HCT116 (cell line): ENCODE data around the gene ADPRS. TPM values are rescaled to one million over a fixed set of nuclear protein-coding genes. Genes with fewer than 3 reads are reported as not detected.

ENCODE experiments used
- ATAC-seq: fragments of 200-7000 bp; cut with Tn5 transposase; 2 replicates; pipeline ENCODE4 v1.9.1; 2020; ENCODE audit warnings: mild to moderate bottlenecking, moderate library complexity
- BruUV-seq: library from RNA; stranded (reverse); fragments of 400-500 nt; replicated peaks from 2 replicates; lab custom pipeline; 2021; lab: Mats Ljungman, UMichigan
- CTCF ChIA-PET: fragments of 300-600 bp; sonication (Branson Sonifier 250); formaldehyde crosslinking; loops from one replicate; lab custom pipeline; 2021; ENCODE audit warnings: antibody characterized with exemption; lab: Charles Lee
- POLR2A ChIA-PET: fragments of 300-600, 350-600 bp; sonication (Branson Sonifier 250); formaldehyde crosslinking; loops from one replicate; lab custom pipeline; 2021; ENCODE audit warnings: antibody characterized with exemption; lab: Charles Lee
- RAD21 ChIA-PET, 2 experiments: fragments of 300-600 bp; sonication (Branson Sonifier 250); formaldehyde crosslinking; loops; one replicate each; lab custom pipeline; 2023; ENCODE audit warnings: low total read pairs in 2 of 2; ENCODE audit not compliant: uncharacterized antibody in 2 of 2, unreplicated experiment in 2 of 2, low non-redundant PET in 1 of 2; lab: Charles Lee
- DNase-seq: peaks from one replicate; pipeline ENCODE4 v3.0.0-alpha.2; 2010; ENCODE audit warnings: low read depth, low spot score
- H2AFZ ChIP-seq: fragments of 200-600 bp; shearing (Covaris generic), sonication (generic); 2 replicates; pipeline ENCODE4 v1.6.1; 2017; ENCODE audit warnings: low read depth, mixed run types, mixed read lengths, antibody characterized with exemption, low read length; ENCODE audit not compliant: poor library complexity, severe bottlenecking
- H3K27ac ChIP-seq: 2 replicates; pipeline ENCODE4 v1.5.1; 2012; ENCODE audit warnings: low read depth, low read length
- H3K27me3 ChIP-seq: fragments of 200-600 bp; sonication (generic); 2 replicates; pipeline ENCODE4 v1.6.1; 2016; ENCODE audit warnings: mixed run types, low read length, mixed read lengths; ENCODE audit not compliant: insufficient read depth
- H3K36me3 ChIP-seq, 2 experiments: fragments of 200-500 bp in 1 of 2; fragments of 200-600 bp in 1 of 2; sonication (Bioruptor generic) in 1 of 2; sonication (generic) in 1 of 2; 2 replicates each; pipeline versions ENCODE4 v1.5.1 to v1.6.1; 2014 to 2016; ENCODE audit warnings: low read length in 2 of 2, inconsistent platforms in 1 of 2, mixed read lengths in 1 of 2, mixed run types in 1 of 2; ENCODE audit not compliant: insufficient read depth in 2 of 2, control insufficient read depth in 1 of 2
- H3K4me1 ChIP-seq, 2 experiments: fragments of 200-600 bp in 1 of 2; sonication (generic) in 1 of 2; 2 replicates each; pipeline versions ENCODE4 v1.5.1 to v1.6.1; 2012 to 2017; ENCODE audit warnings: low read length in 2 of 2, inconsistent platforms in 1 of 2, mild to moderate bottlenecking in 1 of 2, mixed read lengths in 1 of 2, mixed run types in 1 of 2, moderate library complexity in 1 of 2; ENCODE audit not compliant: insufficient read depth in 2 of 2, control insufficient read depth in 1 of 2
- H3K4me2 ChIP-seq: fragments of 200-600 bp; sonication (generic); 2 replicates; pipeline ENCODE4 v1.6.1; 2017; ENCODE audit warnings: mixed run types, low read length, mixed read lengths
- H3K4me3 ChIP-seq, 2 experiments: fragments of 200-600 bp in 1 of 2; sonication (generic) in 1 of 2; replicated peaks in 1 of 2; 2 replicates each; pipeline ENCODE4 v1.5.1; 2011 to 2016; ENCODE audit warnings: low read length in 2 of 2, control low read depth in 1 of 2, low read depth in 1 of 2, mild to moderate bottlenecking in 1 of 2, mixed read lengths in 1 of 2, mixed run types in 1 of 2
- H3K79me2 ChIP-seq: fragments of 200-600 bp; sonication (generic); 2 replicates; pipeline ENCODE4 v1.6.1; 2017; ENCODE audit warnings: mild to moderate bottlenecking, mixed run types, low read length, moderate library complexity, mixed read lengths; ENCODE audit not compliant: insufficient read depth
- H3K9ac ChIP-seq: fragments of 200-600 bp; sonication (generic); 2 replicates; pipeline ENCODE4 v1.6.1; 2016; ENCODE audit warnings: low read length, mixed read lengths
- H3K9me2 ChIP-seq: fragments of 200-600 bp; sonication (generic), shearing (Covaris generic); 2 replicates; pipeline ENCODE4 v1.6.1; 2017; ENCODE audit warnings: mixed run types, mild to moderate bottlenecking, moderate library complexity; ENCODE audit not compliant: insufficient read depth
- H3K9me3 ChIP-seq, 2 experiments: fragments of 200-500 bp in 1 of 2; fragments of 200-600 bp in 1 of 2; sonication (Bioruptor generic) in 1 of 2; sonication (generic) in 1 of 2; 2 replicates each; pipeline ENCODE4 v1.6.1; 2014 to 2017; ENCODE audit warnings: low read length in 2 of 2, mixed read lengths in 2 of 2, inconsistent platforms in 1 of 2, low read depth in 1 of 2, mild to moderate bottlenecking in 1 of 2, mixed run types in 1 of 2, moderate library complexity in 1 of 2; ENCODE audit not compliant: control insufficient read depth in 1 of 2, insufficient read depth in 1 of 2
- H4K20me1 ChIP-seq: fragments of 200-600 bp; sonication (generic), shearing (Covaris generic); 2 replicates; pipeline ENCODE4 v1.6.1; 2017; ENCODE audit warnings: mixed run types, mild to moderate bottlenecking, moderate library complexity; ENCODE audit not compliant: insufficient read depth
- ATF3 ChIP-seq: IDR thresholded peaks from 2 replicates; pipeline ENCODE4 v1.6.1; 2012
- CTCF ChIP-seq, 3 experiments: fragments of 200-600 bp in 1 of 3; sonication (generic) in 1 of 3; IDR thresholded peaks in 2 of 3; conservative IDR thresholded peaks in 1 of 3; 2 replicates each; pipeline ENCODE4 v1.5.1; 2012 to 2017; ENCODE audit warnings: low read depth in 2 of 3, low read length in 2 of 3, antibody characterized with exemption in 1 of 3, borderline replicate concordance in 1 of 3, control low read depth in 1 of 3, mild to moderate bottlenecking in 1 of 3, mixed read lengths in 1 of 3, mixed run types in 1 of 3, moderate library complexity in 1 of 3; ENCODE audit not compliant: insufficient read depth in 1 of 3
- ELF1 ChIP-seq: IDR thresholded peaks from 2 replicates; pipeline ENCODE4 v1.6.1; 2012; ENCODE audit warnings: low read depth, borderline replicate concordance
- EZH2phosphoT487 ChIP-seq: fragments of 200-600 bp; IDR thresholded peaks from 2 replicates; pipeline ENCODE4 v1.6.1; 2018; ENCODE audit warnings: antibody characterized with exemption, borderline replicate concordance
- FOSL1 ChIP-seq: IDR thresholded peaks from 2 replicates; pipeline ENCODE4 v1.6.1; 2012; ENCODE audit warnings: low read depth
- TCF7L2 ChIP-seq: IDR thresholded peaks from 2 replicates; pipeline ENCODE4 v1.7.0; 2011; ENCODE audit warnings: borderline replicate concordance, inconsistent platforms; ENCODE audit not compliant: insufficient read depth, insufficient read length; ENCODE audit errors: extremely low read depth
- YY1 ChIP-seq: IDR thresholded peaks from 2 replicates; pipeline ENCODE4 v1.6.1; 2011; ENCODE audit warnings: low read length, low read depth, moderate library complexity, mild to moderate bottlenecking; ENCODE audit not compliant: insufficient replicate concordance; ENCODE audit errors: extremely low read depth
- ZFX ChIP-seq: fragments of 450-650 bp; IDR thresholded peaks from 2 replicates; pipeline ENCODE4 v1.6.1; 2017
- intact Hi-C: fragments of 100-400 bp; cut with micrococcal nuclease; formaldehyde crosslinking; loops from 2 replicates; pipeline ENCODE4 v1.10.0; 2022
- total RNA-seq: library from RNA; stranded (reverse); gene quantifications from one replicate; pipeline ENCODE4 v1.2.1, GENCODE V29; 2021; ENCODE audit not compliant: unreplicated experiment

The ADPRS gene
- total RNA-seq, 1 experiment from 2014 or later = 28.2 TPM

- Histone ChIP-seq H3K9me2 (no peaks in the 10 kb centered on the region), H3K27ac (no peak overlapping the region), H3K36me3 (peaks cover 0 to 8% of the 10 kb centered on the region in 2 experiments), H3K79me2 (no peaks in the 10 kb centered on the region), H3K9ac (no peak overlapping the region), H3K27me3 (no peaks in the 10 kb centered on the region), H3K4me2 (no peak overlapping the region)
- RAD21 ChIA-PET = no interaction called here
- no TSS peak for BruUV-seq
- TF ChIP-seq ELF1 = no peak
- no peak for TF ChIP-seq TCF7L2
- TF ChIP-seq FOSL1 = no peak
- TF ChIP-seq ZFX = no peak
- no peak for TF ChIP-seq ATF3
- no peak for TF ChIP-seq CTCF (IDR thresholded peaks at IDR 0.05 in 2 of 3, conservative IDR thresholded peaks at IDR 0.05 in 1 of 3; ENCODE audit: borderline replicate concordance in 1 of 3, insufficient read depth in 1 of 3, low read depth in 2 of 3, low read length in 2 of 3)
- TF ChIP-seq YY1 = no peak
- TF ChIP-seq EZH2phosphoT487 = no peak
- TF ChIP-seq, all 23 proteins: peak for 0
- DNase-seq (no peak), ATAC-seq (no peak)
- no peaks in the 10 kb centered on the region for H3K9me3 ChIP-seq
- intact Hi-C loops = no loop called here
- ChIA-PET POLR2A (no interaction called here), CTCF (no interaction called here)
- no peak overlapping the region for H2AFZ ChIP-seq
- no peaks in the 10 kb centered on the region for H4K20me1 ChIP-seq
- H3K4me1 ChIP-seq = no peaks in the 10 kb centered on the region
- no peak overlapping the region for H3K4me3 ChIP-seq
Measured at GRCh38 chr1:36051821-36052220, 36.9 kb upstream of the ADPRS start.
